Lower leg skin (tissue), 3 donors: Measurements from ENCODE around the gene PLA1A.

ENCODE experiments used
- POLR2A ChIP-seq, 2 donors: fragments of 450-650 bp; IDR thresholded peaks; one replicate each; pipeline ENCODE4 v1.6.1; 2016 to 2017; ENCODE audit warnings: antibody characterized with exemption in 2 of 2, mild to moderate bottlenecking in 1 of 2, moderate library complexity in 1 of 2
- TF ChIP-seq, protein P1 (sequence below), 3 donors: fragments of 450-650 bp; IDR thresholded peaks; one replicate each; pipeline ENCODE4 v1.5.1; 2016; ENCODE audit warnings: antibody characterized with exemption in 3 of 3, mild to moderate bottlenecking in 3 of 3, moderate library complexity in 2 of 3

DNA sequence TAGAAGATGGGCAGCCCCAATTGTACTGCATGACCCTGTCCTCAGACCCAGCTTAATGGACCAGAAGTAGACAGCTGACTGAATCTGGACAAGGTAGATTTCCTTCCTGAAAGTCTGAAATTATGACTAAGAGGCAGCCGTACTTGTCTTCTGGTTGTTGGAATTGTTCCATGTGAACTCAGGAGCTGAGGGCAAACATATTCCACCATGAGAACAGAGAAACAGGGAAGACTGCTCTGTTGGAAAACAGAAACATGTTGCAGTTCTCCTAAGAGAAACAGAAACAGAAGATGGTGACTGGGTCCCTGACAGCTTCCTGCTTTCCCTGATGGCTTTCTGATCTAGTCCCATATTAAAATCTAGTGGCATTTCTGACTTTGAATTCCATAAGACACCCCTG, 38.6 kb downstream of the PLA1A start:
- TF ChIP-seq, protein P1, sequence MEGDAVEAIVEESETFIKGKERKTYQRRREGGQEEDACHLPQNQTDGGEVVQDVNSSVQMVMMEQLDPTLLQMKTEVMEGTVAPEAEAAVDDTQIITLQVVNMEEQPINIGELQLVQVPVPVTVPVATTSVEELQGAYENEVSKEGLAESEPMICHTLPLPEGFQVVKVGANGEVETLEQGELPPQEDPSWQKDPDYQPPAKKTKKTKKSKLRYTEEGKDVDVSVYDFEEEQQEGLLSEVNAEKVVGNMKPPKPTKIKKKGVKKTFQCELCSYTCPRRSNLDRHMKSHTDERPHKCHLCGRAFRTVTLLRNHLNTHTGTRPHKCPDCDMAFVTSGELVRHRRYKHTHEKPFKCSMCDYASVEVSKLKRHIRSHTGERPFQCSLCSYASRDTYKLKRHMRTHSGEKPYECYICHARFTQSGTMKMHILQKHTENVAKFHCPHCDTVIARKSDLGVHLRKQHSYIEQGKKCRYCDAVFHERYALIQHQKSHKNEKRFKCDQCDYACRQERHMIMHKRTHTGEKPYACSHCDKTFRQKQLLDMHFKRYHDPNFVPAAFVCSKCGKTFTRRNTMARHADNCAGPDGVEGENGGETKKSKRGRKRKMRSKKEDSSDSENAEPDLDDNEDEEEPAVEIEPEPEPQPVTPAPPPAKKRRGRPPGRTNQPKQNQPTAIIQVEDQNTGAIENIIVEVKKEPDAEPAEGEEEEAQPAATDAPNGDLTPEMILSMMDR (IDR thresholded peaks at IDR 0.05): no peak
- no peak for TF ChIP-seq POLR2A (IDR thresholded peaks at IDR 0.05)
